Adrenal gland (tissue), 5 donors: ENCODE data around the gene SYT5.

ENCODE experiments used
- POLR2A ChIP-seq, 2 donors: fragments of 450-650 bp; IDR thresholded peaks; one replicate each; pipeline ENCODE4 v1.6.1; 2017; ENCODE audit warnings: antibody characterized with exemption in 2 of 2, mild to moderate bottlenecking in 2 of 2, moderate library complexity in 1 of 2
- TF ChIP-seq, protein P1 (sequence below), 6 experiments: fragments of 450-650 bp in 4 of 6; fragments of 200-600 bp in 2 of 6; sonication (generic) in 1 of 6; IDR thresholded peaks; 1 replicate in 5 of 6; 2 replicates in 1 of 6; pipeline versions ENCODE4 v1.5.1 to v1.8.0; 2016 to 2021; ENCODE audit warnings: antibody characterized with exemption in 6 of 6, mild to moderate bottlenecking in 2 of 6, moderate library complexity in 1 of 6
- donor health status: DM: no; HTN: no; CAD: no.

DNA sequence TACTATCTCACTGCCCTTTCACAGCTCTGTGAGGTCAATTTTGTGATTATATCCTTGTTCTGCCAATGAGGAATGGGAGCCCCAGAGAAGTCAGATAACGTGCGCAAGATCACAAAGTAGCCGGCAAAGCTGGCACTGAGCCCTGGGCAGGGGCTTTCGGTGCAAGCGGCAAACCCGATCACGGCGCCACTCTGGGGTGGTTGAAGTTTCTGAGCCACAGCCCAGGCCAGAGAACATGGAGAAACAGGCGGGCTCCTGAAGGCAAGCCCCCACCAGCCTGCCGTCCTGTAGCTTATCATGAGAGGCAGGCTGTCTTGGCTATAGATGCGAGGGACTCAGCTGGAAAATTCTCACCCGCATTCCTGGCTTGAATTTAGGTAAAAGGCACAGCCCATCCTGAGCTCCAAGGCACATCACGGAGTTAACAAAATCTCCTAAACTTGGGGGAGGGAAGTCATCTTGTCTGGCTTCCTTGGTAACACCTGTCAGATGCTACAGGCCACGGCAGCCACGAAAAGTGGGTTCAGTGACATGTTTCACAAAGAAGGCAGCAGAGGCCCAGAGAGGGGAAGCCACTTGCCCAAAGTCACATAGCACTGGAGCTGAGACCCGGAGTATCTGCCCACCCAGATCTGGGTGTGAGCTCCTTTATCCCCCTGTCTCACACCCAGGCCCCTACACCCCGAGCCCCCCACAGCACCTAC is 43.5 kb downstream of the SYT5 start:
- TF ChIP-seq, protein P1, sequence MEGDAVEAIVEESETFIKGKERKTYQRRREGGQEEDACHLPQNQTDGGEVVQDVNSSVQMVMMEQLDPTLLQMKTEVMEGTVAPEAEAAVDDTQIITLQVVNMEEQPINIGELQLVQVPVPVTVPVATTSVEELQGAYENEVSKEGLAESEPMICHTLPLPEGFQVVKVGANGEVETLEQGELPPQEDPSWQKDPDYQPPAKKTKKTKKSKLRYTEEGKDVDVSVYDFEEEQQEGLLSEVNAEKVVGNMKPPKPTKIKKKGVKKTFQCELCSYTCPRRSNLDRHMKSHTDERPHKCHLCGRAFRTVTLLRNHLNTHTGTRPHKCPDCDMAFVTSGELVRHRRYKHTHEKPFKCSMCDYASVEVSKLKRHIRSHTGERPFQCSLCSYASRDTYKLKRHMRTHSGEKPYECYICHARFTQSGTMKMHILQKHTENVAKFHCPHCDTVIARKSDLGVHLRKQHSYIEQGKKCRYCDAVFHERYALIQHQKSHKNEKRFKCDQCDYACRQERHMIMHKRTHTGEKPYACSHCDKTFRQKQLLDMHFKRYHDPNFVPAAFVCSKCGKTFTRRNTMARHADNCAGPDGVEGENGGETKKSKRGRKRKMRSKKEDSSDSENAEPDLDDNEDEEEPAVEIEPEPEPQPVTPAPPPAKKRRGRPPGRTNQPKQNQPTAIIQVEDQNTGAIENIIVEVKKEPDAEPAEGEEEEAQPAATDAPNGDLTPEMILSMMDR (IDR thresholded peaks at IDR 0.05): no peak
- TF ChIP-seq POLR2A (IDR thresholded peaks at IDR 0.05): no peak
